Transverse colon (tissue), 4 donors: ENCODE data around the gene NCEH1. TPM values are rescaled to one million over a fixed set of nuclear protein-coding genes. Genes with fewer than 3 reads are reported as not detected.

Experiments
- DNase-seq: peaks from one replicate; pipeline ENCODE4 v3.0.0-alpha.2; 2019
- H3K27ac ChIP-seq, 4 donors: fragments of 200-600 bp; sonication (generic); 2 replicates each; pipeline ENCODE4 v1.5.1; 2016 to 2018; ENCODE audit warnings: inconsistent platforms in 4 of 4
- H3K27me3 ChIP-seq: fragments of 200-600 bp; sonication (generic); 2 replicates; pipeline ENCODE4 v1.5.1; 2017; ENCODE audit warnings: inconsistent platforms
- H3K36me3 ChIP-seq, 4 donors: fragments of 200-600 bp; sonication (generic); 2 replicates each; pipeline ENCODE4 v1.5.1; 2017 to 2019; ENCODE audit warnings: inconsistent platforms in 4 of 4
- H3K4me1 ChIP-seq, 4 donors: fragments of 200-600 bp; sonication (generic); 2 replicates each; pipeline ENCODE4 v1.5.1; 2017 to 2020; ENCODE audit warnings: inconsistent platforms in 4 of 4
- H3K4me3 ChIP-seq, 4 donors: fragments of 200-600 bp; sonication (generic); 1 replicate in 1 of 4; 2 replicates in 3 of 4; pipeline versions ENCODE4 v1.5.1 to v1.6.1; 2017 to 2019; ENCODE audit warnings: inconsistent platforms in 4 of 4
- H3K9me3 ChIP-seq, 2 donors: fragments of 200-600 bp; sonication (generic); 2 replicates each; pipeline ENCODE4 v1.5.1; 2017 to 2019; ENCODE audit warnings: inconsistent platforms in 2 of 2
- CTCF ChIP-seq, 5 experiments: fragments of 200-600 bp in 3 of 5; fragments of 450-650 bp in 2 of 5; sonication (generic) in 3 of 5; IDR thresholded peaks; 1 replicate in 2 of 5; 2 replicates in 3 of 5; pipeline ENCODE4 v1.5.1; 2016 to 2017; ENCODE audit warnings: antibody characterized with exemption in 5 of 5, inconsistent platforms in 3 of 5, mild to moderate bottlenecking in 2 of 5, moderate library complexity in 1 of 5
- EP300 ChIP-seq: sonication (generic); formaldehyde crosslinking; IDR thresholded peaks from one replicate; pipeline ENCODE4 v1.6.1; 2017; ENCODE audit warnings: antibody characterized with exemption, low read depth
- POLR2A ChIP-seq: fragments of 450-650 bp; IDR thresholded peaks from one replicate; pipeline ENCODE4 v1.6.1; 2016; ENCODE audit warnings: antibody characterized with exemption, mild to moderate bottlenecking, moderate library complexity
- POLR2AphosphoS5 ChIP-seq, 3 donors: sonication (generic); formaldehyde crosslinking; IDR thresholded peaks; one replicate each; pipeline ENCODE4 v1.6.1; 2016; ENCODE audit warnings: antibody characterized with exemption in 3 of 3
- WGBS, 2 donors: methylation state at CpG; one replicate each; pipeline ENCODE4 v1.1.5; 2018; ENCODE audit warnings: low coverage in 1 of 2; 5-methylcytosine and 5-hydroxymethylcytosine counted together
- in situ Hi-C, 4 donors: fragments of 200-750 bp; cut with MboI; loops; one replicate each; pipeline versions ENCODE4 v1.15.0 to v1.15.1; 2017; ENCODE audit warnings: low sequenced_read_pairs in 3 of 4, low pct_ligation_motif_present in 1 of 4, low pct_unique_long_range_greater_than_20kb in 1 of 4
- intact Hi-C: fragments of 100-400 bp; cut with DNase I; formaldehyde crosslinking; loops from one replicate; pipeline ENCODE4 v1.15.1; 2023; ENCODE audit warnings: low total_unique reads
- total RNA-seq, 4 donors: library from RNA; depleted of rRNA; stranded (reverse); fragments of >200 nt; gene quantifications; one replicate each; pipeline ENCODE4 v1.1.0, GENCODE V29; 2016

NCEH1 gene
- total RNA-seq, 4 donors from 2014 or later, result 2.4 to 88.3 (median 29.3) TPM

DNA sequence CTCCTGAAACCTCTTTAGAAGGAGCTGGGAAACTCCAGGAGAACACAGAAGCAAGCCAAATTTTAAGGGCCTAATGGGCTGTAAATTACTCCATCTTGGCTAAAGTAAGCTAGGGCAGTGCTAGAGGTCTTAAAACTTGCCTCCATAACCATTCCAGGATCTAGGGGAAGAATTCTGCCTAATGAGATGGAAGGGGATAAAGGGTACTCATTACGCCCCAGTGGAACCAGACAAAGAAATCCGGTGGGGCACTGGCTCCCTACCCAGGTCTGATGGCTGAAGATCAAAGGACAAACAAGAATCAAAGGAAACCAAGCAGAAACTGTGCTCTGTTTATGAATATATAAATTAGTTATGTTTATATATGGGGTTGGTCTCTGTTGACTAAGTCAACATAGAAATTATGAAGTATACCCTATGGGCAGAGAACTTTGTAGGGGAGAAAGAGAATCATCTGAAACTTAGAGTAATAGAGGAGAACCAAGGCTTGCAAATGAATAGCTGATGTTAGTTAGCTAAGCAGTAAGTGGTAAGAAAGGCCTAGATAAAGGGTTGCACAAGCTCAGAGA is 57.8 kb downstream of the NCEH1 start:
- 70 to 83% methylated on average over 2 of the region's 2 CpGs for WGBS, 2 donors
- DNase-seq, result no peak
- in situ Hi-C loops (loop anchor here in 2 of 4 donors (25.0 kb wide), 1 partner anchor 291 kb away; no protein-coding TSS in a partner anchor), intact Hi-C loops (no loop called here)
- Histone ChIP-seq H3K9me3 (no peaks in the 10 kb centered on the region), H3K36me3 (no peaks in the 10 kb centered on the region), H3K27me3 (no peaks in the 10 kb centered on the region), H3K4me3 (no peak overlapping the region), H3K27ac (no peak overlapping the region), H3K4me1 (peaks cover 0 to 22% (median 0%) of the 10 kb centered on the region in 4 donors)
- no peak for TF ChIP-seq POLR2AphosphoS5 (IDR thresholded peaks at IDR 0.05)
- TF ChIP-seq POLR2A, result no peak
- TF ChIP-seq EP300, result no peak
- no peak for TF ChIP-seq CTCF (IDR thresholded peaks at IDR 0.05)

- Histone ChIP-seq H3K36me3 (no peaks in the 10 kb centered on the region), H3K27me3 (no peaks in the 10 kb centered on the region), H3K4me3 (no peak overlapping the region), H3K4me1 (peaks cover 0 to 24% (median 0%) of the 10 kb centered on the region in 4 donors), H3K27ac (no peak overlapping the region), H3K9me3 (no peaks in the 10 kb centered on the region)
- in situ Hi-C loops (loop anchor here in 2 of 4 donors (25.0 kb wide), 1 partner anchor 290 kb away; no protein-coding TSS in a partner anchor), intact Hi-C loops (no loop called here)
- TF ChIP-seq EP300, result no peak
- TF ChIP-seq POLR2AphosphoS5 (IDR thresholded peaks at IDR 0.05), result no peak
- TF ChIP-seq CTCF (IDR thresholded peaks at IDR 0.05), result no peak
- TF ChIP-seq POLR2A, result no peak
- WGBS, 2 donors, result 0 to 36% methylated on average over 1 of the region's 1 CpG
- no peak for DNase-seq
Observed at GRCh38 chr3:172651936-172652625, 58.8 kb downstream of the NCEH1 start.

- intact Hi-C loops (no loop called here), in situ Hi-C loops (loop anchor here in 2 of 4 donors (25.0 kb wide), 1 partner anchor 288 kb away; no protein-coding TSS in a partner anchor)
- H3K4me3 ChIP-seq, result no peak overlapping the region
- H3K9me3 ChIP-seq, result no peaks in the 10 kb centered on the region
- WGBS, 2 donors, result 76 to 88% methylated on average over 3 to 6 of the region's 6 CpGs
- no peaks in the 10 kb centered on the region for H3K36me3 ChIP-seq
- no peaks in the 10 kb centered on the region for H3K27me3 ChIP-seq
- DNase-seq, result no peak
- no peak overlapping the region for H3K27ac ChIP-seq
- TF ChIP-seq CTCF (IDR thresholded peaks at IDR 0.05), result no peak
- TF ChIP-seq EP300, result no peak
- TF ChIP-seq POLR2AphosphoS5 (IDR thresholded peaks at IDR 0.05), result no peak
- TF ChIP-seq POLR2A, result no peak
- H3K4me1 ChIP-seq, result peaks cover 0 to 24% (median 0%) of the 10 kb centered on the region in 4 donors
Observed at GRCh38 chr3:172649987-172650386, 60.9 kb downstream of the NCEH1 start.

DNA sequence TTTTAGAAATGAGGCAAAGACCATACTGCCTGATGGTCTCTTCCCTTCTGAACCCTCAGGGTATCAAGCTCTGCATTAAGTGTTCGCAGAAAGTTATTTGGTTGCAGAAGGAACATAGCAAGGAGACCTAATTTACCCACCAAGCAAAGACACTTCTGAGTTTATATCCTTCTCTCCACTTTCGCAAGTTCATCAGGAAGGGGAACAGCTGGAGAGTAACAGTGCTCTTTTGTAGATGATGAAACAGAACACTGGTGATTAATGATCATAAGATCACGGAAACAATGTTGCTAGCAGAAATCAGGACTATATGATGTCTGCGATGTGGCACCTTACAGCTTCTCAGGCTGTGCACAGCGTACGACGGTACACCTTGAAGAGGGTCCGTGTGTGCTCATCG is 62.1 kb downstream of the NCEH1 start:
- intact Hi-C loops, result no loop called here
- TF ChIP-seq POLR2AphosphoS5 (IDR thresholded peaks at IDR 0.05) (no peak), POLR2A (no peak), EP300 (no peak), CTCF (IDR thresholded peaks at IDR 0.05) (no peak)
- H3K27me3 ChIP-seq, result no peaks in the 10 kb centered on the region
- no peak overlapping the region for H3K27ac ChIP-seq
- in situ Hi-C loops, result no loop called here
- H3K4me3 ChIP-seq, result no peak overlapping the region
- DNase-seq, result no peak
- 86 to 96% methylated on average over 3 to 9 of the region's 9 CpGs for WGBS, 2 donors
- peaks cover 0 to 3% (median 0%) of the 10 kb centered on the region in 4 donors for H3K36me3 ChIP-seq
- H3K4me1 ChIP-seq, result peaks cover 0 to 24% (median 0%) of the 10 kb centered on the region in 4 donors
- no peaks in the 10 kb centered on the region for H3K9me3 ChIP-seq
